GM21576 (cell line): ENCODE measurements around the gene IKZF2.

Source experiments
- ATAC-seq: cut with Tn5 transposase; IDR thresholded peaks from one replicate; pipeline ENCODE4 v1.9.1; 2021; ENCODE audit warnings: mild to moderate bottlenecking, moderate library complexity; ENCODE audit not compliant: unreplicated experiment

IKZF2 gene

GRCh38 chr2:213007290-213007838 is 144.0 kb downstream of the IKZF2 start:
- ATAC-seq: no peak

- no peak for ATAC-seq
Measured at GRCh38 chr2:213004197-213004821, 147.1 kb downstream of the IKZF2 start.

GRCh38 chr2:213002383-213002782 is 149.0 kb downstream of the IKZF2 start:
- peak; percentile 38 for ATAC-seq

- no peak for ATAC-seq
Measured at GRCh38 chr2:213001297-213001910, 150.0 kb downstream of the IKZF2 start.

GRCh38 chr2:212998626-212999359 is 152.6 kb downstream of the IKZF2 start:
- ATAC-seq: no peak

GRCh38 chr2:212997526-212998020 is 153.8 kb downstream of the IKZF2 start:
- ATAC-seq: no peak

- ATAC-seq: no peak
Measured at GRCh38 chr2:212995920-212996319, 155.5 kb downstream of the IKZF2 start.

GRCh38 chr2:212994976-212995375 is 156.4 kb downstream of the IKZF2 start:
- ATAC-seq: no peak

GRCh38 chr2:212991120-212991519 is 160.3 kb downstream of the IKZF2 start:
- peak; percentile 93 for ATAC-seq

GRCh38 chr2:212990697-212991096 is 160.7 kb downstream of the IKZF2 start:
- peak; percentile 75 for ATAC-seq

GRCh38 chr2:212987492-212987891 is 163.9 kb downstream of the IKZF2 start:
- ATAC-seq: no peak

- ATAC-seq: no peak
Measured at GRCh38 chr2:212984129-212984528, 167.3 kb downstream of the IKZF2 start.

- ATAC-seq: no peak
Measured at GRCh38 chr2:212979799-212980198, 171.6 kb downstream of the IKZF2 start.

- ATAC-seq: no peak
Measured at GRCh38 chr2:212979046-212979612, 172.3 kb downstream of the IKZF2 start.

- ATAC-seq: no peak
Measured at GRCh38 chr2:212977152-212977551, 174.3 kb downstream of the IKZF2 start.

GRCh38 chr2:212975333-212975732 is 176.1 kb downstream of the IKZF2 start:
- no peak for ATAC-seq

GRCh38 chr2:212974692-212975091 is 176.7 kb downstream of the IKZF2 start:
- no peak for ATAC-seq

- no peak for ATAC-seq
Measured at GRCh38 chr2:212973347-212973746, 178.1 kb downstream of the IKZF2 start.

GRCh38 chr2:212970132-212970531 is 181.3 kb downstream of the IKZF2 start:
- ATAC-seq: no peak

- peak; percentile 57 for ATAC-seq
Measured at GRCh38 chr2:212968284-212969081, 182.9 kb downstream of the IKZF2 start.
